ENCODE measurements around the gene SYT8. TPM values are rescaled to one million over a fixed set of nuclear protein-coding genes. Genes with fewer than 3 reads are reported as not detected.

SYT8 gene
- total and polyA plus RNA-seq, 11 donors: 0.08 TPM; not detected in 10

DNA sequence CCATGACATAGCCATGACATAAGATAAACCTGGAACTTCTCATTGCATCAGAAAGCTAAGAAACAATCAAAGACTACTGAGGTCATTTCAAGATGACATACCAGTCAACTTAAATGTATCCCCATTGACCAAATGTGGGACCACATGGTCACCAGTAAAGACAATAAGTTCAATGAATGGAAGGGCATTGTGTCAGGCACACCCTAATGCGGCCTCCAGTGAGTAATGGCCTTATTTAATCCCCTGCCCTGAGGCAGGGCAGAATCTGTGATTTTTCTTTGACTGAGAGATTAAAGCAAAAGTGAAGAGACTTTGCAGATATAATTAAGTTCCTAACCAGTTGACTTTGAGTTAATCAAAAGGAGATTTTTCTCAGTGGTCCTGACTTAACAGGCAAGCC lies 17.3 kb upstream of the SYT8 start:
- peaks cover 0 to 17% (median 0%) of the 10 kb centered on the region in 9 donors for H3K27me3 ChIP-seq
- 70 to 100% (median 81%) methylated on average over 1 of the region's 1 CpG for WGBS, 4 donors
- intact Hi-C loops (cut with DNase I): no loop called here
- H3K4me1 ChIP-seq: no peaks in the 10 kb centered on the region
- no peak for DNase-seq
- H3K27ac ChIP-seq: no peak overlapping the region
- H3K4me3 ChIP-seq: no peak overlapping the region
- no peak for TF ChIP-seq POLR2A (IDR thresholded peaks at IDR 0.05)
- TF ChIP-seq, protein P1, sequence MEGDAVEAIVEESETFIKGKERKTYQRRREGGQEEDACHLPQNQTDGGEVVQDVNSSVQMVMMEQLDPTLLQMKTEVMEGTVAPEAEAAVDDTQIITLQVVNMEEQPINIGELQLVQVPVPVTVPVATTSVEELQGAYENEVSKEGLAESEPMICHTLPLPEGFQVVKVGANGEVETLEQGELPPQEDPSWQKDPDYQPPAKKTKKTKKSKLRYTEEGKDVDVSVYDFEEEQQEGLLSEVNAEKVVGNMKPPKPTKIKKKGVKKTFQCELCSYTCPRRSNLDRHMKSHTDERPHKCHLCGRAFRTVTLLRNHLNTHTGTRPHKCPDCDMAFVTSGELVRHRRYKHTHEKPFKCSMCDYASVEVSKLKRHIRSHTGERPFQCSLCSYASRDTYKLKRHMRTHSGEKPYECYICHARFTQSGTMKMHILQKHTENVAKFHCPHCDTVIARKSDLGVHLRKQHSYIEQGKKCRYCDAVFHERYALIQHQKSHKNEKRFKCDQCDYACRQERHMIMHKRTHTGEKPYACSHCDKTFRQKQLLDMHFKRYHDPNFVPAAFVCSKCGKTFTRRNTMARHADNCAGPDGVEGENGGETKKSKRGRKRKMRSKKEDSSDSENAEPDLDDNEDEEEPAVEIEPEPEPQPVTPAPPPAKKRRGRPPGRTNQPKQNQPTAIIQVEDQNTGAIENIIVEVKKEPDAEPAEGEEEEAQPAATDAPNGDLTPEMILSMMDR (IDR thresholded peaks at IDR 0.05): no peak
- no peak for ATAC-seq
- peaks cover 0 to 22% (median 8%) of the 10 kb centered on the region in 12 donors for H3K9me3 ChIP-seq
- H3K36me3 ChIP-seq: no peaks in the 10 kb centered on the region

DNA sequence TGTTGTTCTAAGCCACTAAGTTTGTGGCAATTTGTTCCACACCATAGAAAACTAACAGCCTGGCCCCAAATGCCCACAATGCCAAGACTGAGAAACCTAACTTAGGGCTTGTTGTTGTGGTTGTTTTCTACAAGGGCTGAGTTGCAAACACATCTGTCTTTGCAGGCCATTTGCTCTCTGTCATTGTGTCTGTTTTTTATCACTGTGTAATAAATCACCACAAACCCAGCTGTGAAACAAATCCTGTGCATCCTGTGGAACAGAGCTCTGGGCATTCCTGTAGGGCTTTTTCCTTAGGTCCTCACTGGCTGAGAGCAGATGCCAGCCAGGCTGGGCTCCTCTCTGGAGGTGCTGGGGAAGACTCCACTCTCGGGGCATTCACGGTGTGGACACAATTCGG lies 15.7 kb upstream of the SYT8 start:
- H3K27me3 ChIP-seq: peaks cover 0 to 8% (median 0%) of the 10 kb centered on the region in 9 donors
- no peaks in the 10 kb centered on the region for H3K36me3 ChIP-seq
- intact Hi-C loops (cut with DNase I): no loop called here
- TF ChIP-seq, protein P1 (IDR thresholded peaks at IDR 0.05): no peak
- TF ChIP-seq POLR2A (IDR thresholded peaks at IDR 0.05): no peak
- ATAC-seq (no peak), DNase-seq (no peak)
- H3K27ac ChIP-seq: no peak overlapping the region
- H3K4me1 ChIP-seq: no peaks in the 10 kb centered on the region
- H3K4me3 ChIP-seq: no peak overlapping the region
- H3K9me3 ChIP-seq: peaks cover 0 to 22% (median 8%) of the 10 kb centered on the region in 12 donors
- WGBS, 4 donors: 73 to 98% (median 82%) methylated on average over 3 of the region's 3 CpGs

DNA sequence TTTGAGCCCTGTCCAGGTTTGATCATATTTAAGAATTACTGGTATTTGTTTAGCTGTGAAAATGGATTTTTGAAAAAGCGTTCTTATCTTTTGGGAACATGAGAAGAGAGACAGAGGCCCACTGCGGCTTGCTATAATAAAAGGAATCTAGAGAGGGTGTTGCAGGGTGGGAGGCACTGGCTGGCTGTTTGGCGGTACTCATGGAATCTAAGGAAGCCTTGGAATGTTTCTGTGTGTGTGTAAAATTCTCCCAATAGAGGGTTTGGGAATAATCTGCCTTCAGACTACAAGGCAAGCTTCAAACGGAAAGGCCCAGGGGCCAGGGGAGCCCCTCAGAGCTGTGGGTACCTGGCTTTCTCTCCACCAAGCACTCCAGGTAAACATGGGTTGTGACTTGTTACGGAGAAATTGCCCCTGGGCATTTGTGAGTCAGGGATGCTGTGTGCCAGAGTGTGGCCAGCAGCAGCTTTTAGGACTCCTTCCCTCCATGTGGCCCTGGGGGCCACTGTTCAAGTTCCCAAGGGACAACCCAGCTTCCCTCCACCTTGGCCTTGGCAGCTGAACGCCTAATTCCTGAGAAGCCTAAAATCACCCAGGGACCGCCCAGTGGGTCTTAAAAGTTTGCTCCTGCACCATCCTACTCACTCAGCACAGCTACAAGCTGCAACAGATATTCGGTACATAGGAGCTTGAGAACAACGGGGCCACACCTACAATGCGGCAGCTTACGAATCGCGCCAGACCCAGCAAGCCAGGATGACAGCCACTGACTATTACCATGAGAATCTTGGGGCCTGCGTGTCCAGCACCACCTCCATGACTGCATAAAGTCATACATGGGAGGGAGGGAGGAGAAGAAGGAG lies 14.1 kb upstream of the SYT8 start:
- Histone ChIP-seq H3K27me3 (peaks cover 0 to 3% (median 0%) of the 10 kb centered on the region in 9 donors), H3K9me3 (peaks cover 0 to 22% (median 8%) of the 10 kb centered on the region in 12 donors), H3K4me3 (no peak overlapping the region), H3K36me3 (no peaks in the 10 kb centered on the region), H3K4me1 (peaks cover 0 to 4% (median 0%) of the 10 kb centered on the region in 12 donors), H3K27ac (no peak overlapping the region)
- 79 to 82% (median 81%) methylated on average over 14 of the region's 14 CpGs for WGBS, 4 donors
- ATAC-seq (no peak), DNase-seq (no peak)
- intact Hi-C loops (cut with DNase I): loop anchor here in 1 of 10 donors (10.0 kb wide), 1 partner anchor 46 kb away; no protein-coding TSS in a partner anchor
- TF ChIP-seq, protein P1 (IDR thresholded peaks at IDR 0.05): no peak
- no peak for TF ChIP-seq POLR2A (IDR thresholded peaks at IDR 0.05)

DNA sequence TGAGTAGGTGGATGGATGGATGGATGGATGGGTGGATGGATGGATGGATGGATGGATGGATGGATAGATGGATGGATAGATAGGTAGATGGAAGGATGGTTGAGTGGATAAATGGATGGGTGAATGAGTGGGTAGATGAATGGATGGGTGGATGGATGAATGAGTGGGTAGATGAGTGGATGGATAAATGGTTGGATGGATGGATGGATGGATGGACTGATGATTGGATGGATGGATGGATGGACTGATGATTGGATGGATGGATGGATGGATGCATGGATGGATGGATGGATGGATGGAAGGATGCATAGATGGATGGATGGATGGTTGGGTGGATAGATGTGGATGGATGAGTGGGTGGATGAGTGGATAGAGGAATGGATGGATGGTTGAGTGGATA lies 13.2 kb upstream of the SYT8 start:
- H3K4me1 ChIP-seq: peaks cover 0 to 4% (median under 1%) of the 10 kb centered on the region in 12 donors
- no peak overlapping the region for H3K27ac ChIP-seq
- intact Hi-C loops (cut with DNase I): loop anchor here in 1 of 10 donors (10.0 kb wide), 1 partner anchor 47 kb away; no protein-coding TSS in a partner anchor
- TF ChIP-seq, protein P1 (IDR thresholded peaks at IDR 0.05): no peak
- TF ChIP-seq POLR2A (IDR thresholded peaks at IDR 0.05): no peak
- ATAC-seq (no peak), DNase-seq (no peak)
- no peak overlapping the region for H3K4me3 ChIP-seq
- peaks cover 0 to 22% (median 8%) of the 10 kb centered on the region in 12 donors for H3K9me3 ChIP-seq
- H3K36me3 ChIP-seq: no peaks in the 10 kb centered on the region
- H3K27me3 ChIP-seq: peaks cover 0 to 3% (median 0%) of the 10 kb centered on the region in 9 donors
